Loucy (cell line): Measurements from ENCODE around the gene PKNOX2.

Source experiments
- EZH2phosphoT487 ChIP-seq: fragments of 200-600 bp; IDR thresholded peaks from 2 replicates; pipeline ENCODE4 v1.6.1; 2018; ENCODE audit warnings: antibody characterized with exemption, mild to moderate bottlenecking, moderate library complexity, borderline replicate concordance
- TF ChIP-seq, protein P1 (sequence below): fragments of 200-600 bp; sonication (generic); conservative IDR thresholded peaks from 2 replicates; pipeline ENCODE4 v1.5.1; 2014; ENCODE audit warnings: mild to moderate bottlenecking, antibody characterized with exemption, low read length

- TF ChIP-seq, protein P1, sequence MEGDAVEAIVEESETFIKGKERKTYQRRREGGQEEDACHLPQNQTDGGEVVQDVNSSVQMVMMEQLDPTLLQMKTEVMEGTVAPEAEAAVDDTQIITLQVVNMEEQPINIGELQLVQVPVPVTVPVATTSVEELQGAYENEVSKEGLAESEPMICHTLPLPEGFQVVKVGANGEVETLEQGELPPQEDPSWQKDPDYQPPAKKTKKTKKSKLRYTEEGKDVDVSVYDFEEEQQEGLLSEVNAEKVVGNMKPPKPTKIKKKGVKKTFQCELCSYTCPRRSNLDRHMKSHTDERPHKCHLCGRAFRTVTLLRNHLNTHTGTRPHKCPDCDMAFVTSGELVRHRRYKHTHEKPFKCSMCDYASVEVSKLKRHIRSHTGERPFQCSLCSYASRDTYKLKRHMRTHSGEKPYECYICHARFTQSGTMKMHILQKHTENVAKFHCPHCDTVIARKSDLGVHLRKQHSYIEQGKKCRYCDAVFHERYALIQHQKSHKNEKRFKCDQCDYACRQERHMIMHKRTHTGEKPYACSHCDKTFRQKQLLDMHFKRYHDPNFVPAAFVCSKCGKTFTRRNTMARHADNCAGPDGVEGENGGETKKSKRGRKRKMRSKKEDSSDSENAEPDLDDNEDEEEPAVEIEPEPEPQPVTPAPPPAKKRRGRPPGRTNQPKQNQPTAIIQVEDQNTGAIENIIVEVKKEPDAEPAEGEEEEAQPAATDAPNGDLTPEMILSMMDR, result no peak
- TF ChIP-seq EZH2phosphoT487, result no peak
Measured at GRCh38 chr11:125314276-125315078, 149.9 kb downstream of the PKNOX2 start.
